AG04450 (cell line): ENCODE measurements around the gene SLC11A2. TPM values are rescaled to one million over a fixed set of nuclear protein-coding genes. Genes with fewer than 3 reads are reported as not detected.

ENCODE experiments used
- CTCF ChIA-PET: fragments of 300-600, 350-600 bp; formaldehyde crosslinking; extraction: SDS; loops from one replicate; lab custom pipeline; 2022; ENCODE audit warnings: antibody characterized with exemption, inconsistent platforms; lab: Charles Lee
- POLR2A ChIA-PET: fragments of 350-600 bp; formaldehyde crosslinking; extraction: SDS; loops from one replicate; lab custom pipeline; 2021; ENCODE audit warnings: antibody characterized with exemption, inconsistent platforms; lab: Yijun Ruan, JAX
- DNase-seq: peaks from one replicate; pipeline ENCODE4 v3.0.0-alpha.2; 2011; ENCODE audit warnings: low read depth, low spot score
- H3K27ac ChIP-seq: one replicate; pipeline ENCODE4 v1.5.1; 2012; ENCODE audit warnings: low read depth, low read length, control low read depth
- H3K27me3 ChIP-seq: one replicate; pipeline ENCODE4 v1.6.0; 2012; ENCODE audit warnings: low read length; ENCODE audit not compliant: control insufficient read depth, insufficient read depth
- H3K4me3 ChIP-seq: 2 replicates; pipeline ENCODE4 v1.5.1; 2011; ENCODE audit warnings: mild to moderate bottlenecking, low read depth, low read length, control low read depth
- H3K9me3 ChIP-seq: 2 replicates; pipeline ENCODE4 v1.5.1; 2012; ENCODE audit warnings: low read length; ENCODE audit not compliant: control insufficient read depth, insufficient read depth
- CTCF ChIP-seq: IDR thresholded peaks from 2 replicates; pipeline ENCODE4 v1.5.1; 2011; ENCODE audit warnings: low read depth, low read length, control low read depth, inconsistent platforms
- polyA minus RNA-seq: library from RNA; depleted of rRNA, polyadenylated mRNA; stranded (reverse); fragments of >200 nt; gene quantifications from 2 replicates; pipeline ENCODE4 v1.2.3, GENCODE V29; 2011; rRNA and poly(A)+ RNA removed
- polyA plus RNA-seq: library from polyadenylated mRNA; depleted of rRNA; stranded (reverse); fragments of >200 nt; gene quantifications from 2 replicates; pipeline ENCODE4 v1.2.3, GENCODE V29; 2011; rRNA removed

Gene SLC11A2
- polyA plus RNA-seq: 83.3 and 91.2 TPM in 2 replicates
- polyA minus RNA-seq: 121 and 128 TPM in 2 replicates

- DNase-seq: peak; percentile 77
- 0 out of 2 replicates have a peak, but pooled peaks have one; percentile 7 for TF ChIP-seq CTCF
- POLR2A ChIA-PET: interaction anchor here (0.5 to 3.0 kb wide), 7 partner anchors 35 to 306 kb away, joined by 3 to 19 read pairs (median 4); partner anchors contain the start of gene CSRNP2
- CTCF ChIA-PET: interaction anchor here (0.6 to 2.7 kb wide), 5 partner anchors 41 to 315 kb away, joined by 3 to 6 read pairs (median 4); no protein-coding TSS in a partner anchor
- no peaks in the 10 kb centered on the region for H3K27me3 ChIP-seq
- H3K27ac ChIP-seq: peak within 1 kb of the TSS; percentile 87
- no peaks in the 10 kb centered on the region; the same call in 1 of the 2 replicates for H3K9me3 ChIP-seq
- H3K4me3 ChIP-seq: peak within 1 kb of the TSS; percentile 88
These were observed at the start of gene SLC11A2 for GRCh38 chr12:51025836-51026638. Gene SLC11A2, minus strand, starts transcription at chr12:51026384. Its CDS starts 15,656 bp downstream, at chr12:51010728.

- Histone ChIP-seq H3K27ac (no peak overlapping the region), H3K4me3 (no peak overlapping the region), H3K27me3 (no peaks in the 10 kb centered on the region), H3K9me3 (no peaks in the 10 kb centered on the region)
- ChIA-PET POLR2A (interaction anchor here (2.8 kb wide), 1 partner anchor 8 kb away, joined by 20 read pairs; the partner anchor contains the start of gene CSRNP2), CTCF (no interaction called here)
- no peak for DNase-seq
- no peak for TF ChIP-seq CTCF
These were observed 49.2 kb upstream of the SLC11A2 start for GRCh38 chr12:51075390-51075789.

GRCh38 chr12:51071663-51072062 is 45.5 kb upstream of the SLC11A2 start:
- ChIA-PET CTCF (no interaction called here), POLR2A (interaction anchor here (0.6 to 3.5 kb wide), 4 partner anchors 10 to 146 kb away, joined by 3 to 20 read pairs (median 4); partner anchors contain the start of genes CSRNP2 and POU6F1)
- Histone ChIP-seq H3K4me3 (no peak overlapping the region), H3K27me3 (no peaks in the 10 kb centered on the region), H3K27ac (peak overlapping the region; percentile 3), H3K9me3 (no peaks in the 10 kb centered on the region)
- no peak for TF ChIP-seq CTCF
- DNase-seq: peak; percentile 24

GRCh38 chr12:51070004-51070403 is 43.8 kb upstream of the SLC11A2 start:
- Histone ChIP-seq H3K9me3 (no peaks in the 10 kb centered on the region), H3K27ac (peak overlapping the region; percentile 57), H3K27me3 (no peaks in the 10 kb centered on the region), H3K4me3 (no peak overlapping the region)
- no peak for TF ChIP-seq CTCF
- DNase-seq: no peak
- POLR2A ChIA-PET: interaction anchor here (3.5 kb wide), 1 partner anchor 13 kb away, joined by 20 read pairs; the partner anchor contains the start of gene CSRNP2
- CTCF ChIA-PET: interaction anchor here (0.6 kb wide), 1 partner anchor 1104 kb away, joined by 5 read pairs; no protein-coding TSS in a partner anchor
